ENCODE data around the gene BMPR1B. TPM values are rescaled to one million over a fixed set of nuclear protein-coding genes. Genes with fewer than 3 reads are reported as not detected.

Gene BMPR1B
- total and polyA plus RNA-seq, 2 of the 8 experiments (the other 6 are each of a cell fraction or from before 2014, with no cell fraction given) = 0.14 to 1.1 TPM

- H3K4me2 ChIP-seq (ENCODE audit: insufficient read depth in 1 of 2, low read depth in 2 of 2, low read length in 2 of 2) = no peak overlapping the region
- no peak overlapping the region for H3K56ac ChIP-seq (replicated peaks; ENCODE audit: insufficient read length, low read depth, low read length)
- H4K91ac ChIP-seq (replicated peaks; ENCODE audit: insufficient read length, low read length) = no peak overlapping the region
- DNase-seq (ENCODE audit: low read depth in 1 of 2, low spot score in 2 of 2) (no peak), FAIRE-seq (no peak)
- no peak overlapping the region for H3K23ac ChIP-seq (ENCODE audit: insufficient read length)
- no peak overlapping the region for H2BK5ac ChIP-seq (ENCODE audit: low read depth, low read length)
- POLR2A ChIA-PET (ENCODE audit: partially characterized antibody) = interaction anchor here (0.9 kb wide), 1 partner anchor 10 kb away, joined by 3 read pairs; no protein-coding TSS in a partner anchor
- H2BK15ac ChIP-seq (ENCODE audit: low read length) = no peak overlapping the region
- no peak overlapping the region for H3K27ac ChIP-seq (ENCODE audit: low read depth, low read length)
- no peak overlapping the region for H2BK20ac ChIP-seq (ENCODE audit: low read length)
- H3K36me3 ChIP-seq (ENCODE audit: control insufficient read depth in 2 of 4, insufficient read depth in 4 of 4, low read length in 3 of 4) = no peaks in the 10 kb centered on the region
- H3K79me2 ChIP-seq (ENCODE audit: control insufficient read depth in 1 of 2, insufficient read depth in 2 of 2, low read length in 2 of 2) = no peaks in the 10 kb centered on the region
- no peak overlapping the region for H2BK120ac ChIP-seq (replicated peaks; ENCODE audit: low read depth, low read length)
- H3K9me3 ChIP-seq (ENCODE audit: insufficient read depth in 2 of 2, low read depth in 1 of 2, low read length in 1 of 2) = no peaks in the 10 kb centered on the region
- no peaks in the 10 kb centered on the region for H3K4me1 ChIP-seq (replicated peaks in 1 of 4; ENCODE audit: control insufficient read depth in 3 of 4, insufficient read depth in 4 of 4, low read length in 3 of 4)
- H3K79me1 ChIP-seq (ENCODE audit: low read depth, low read length) = no peaks in the 10 kb centered on the region
- no peak overlapping the region for H3K4ac ChIP-seq (replicated peaks; ENCODE audit: insufficient read length, low read depth, low read length)
- no peak overlapping the region for H2AFZ ChIP-seq (ENCODE audit: low read length)
- H3K14ac ChIP-seq (ENCODE audit: insufficient read length) = no peak overlapping the region
- no peak overlapping the region for H2AK5ac ChIP-seq (ENCODE audit: low read depth, low read length)
- no peak overlapping the region for H3K4me3 ChIP-seq (ENCODE audit: extremely low read depth in 1 of 4, insufficient read depth in 2 of 4, low read depth in 3 of 4, low read length in 4 of 4)
- no peak overlapping the region for H2BK12ac ChIP-seq (ENCODE audit: low read depth, low read length)
- no peaks in the 10 kb centered on the region; the same call in 1 of the 2 replicates for H3K23me2 ChIP-seq (ENCODE audit: low read depth, low read length)
- 86% methylated on average over 1 of the region's 1 CpG; no CpG with 5 or more reads in 1 of the 2 experiments for WGBS, 2 experiments (ENCODE audit: extremely low coverage in 1 of 2, insufficient coverage in 1 of 2, insufficient read length in 1 of 2, insufficient replicate concordance in 2 of 2, low coverage in 1 of 2, low lambda C conversion rate in 2 of 2, missing lambda C conversion rate in 1 of 2)
- H4K20me1 ChIP-seq (replicated peaks in 1 of 2; ENCODE audit: control insufficient read depth in 1 of 2, insufficient read depth in 2 of 2, low read length in 2 of 2) = no peaks in the 10 kb centered on the region
- CTCF ChIA-PET (ENCODE audit: partially characterized antibody) = interaction anchor here (0.6 kb wide), 1 partner anchor 29 kb away, joined by 3 read pairs; no protein-coding TSS in a partner anchor
- H3K27me3 ChIP-seq (replicated peaks in 1 of 4; ENCODE audit: control insufficient read depth in 3 of 4, extremely low read depth in 1 of 4, insufficient read depth in 3 of 4, low read length in 3 of 4) = no peaks in the 10 kb centered on the region
- no peak overlapping the region for H3K18ac ChIP-seq (ENCODE audit: extremely low read depth, low read length)
- no peak overlapping the region for H4K5ac ChIP-seq (ENCODE audit: insufficient read length, low read depth, low read length)
- no peak overlapping the region for H3K9ac ChIP-seq (replicated peaks in 1 of 4; ENCODE audit: extremely low read depth in 1 of 4, low read depth in 3 of 4, low read length in 3 of 4)
- no peak overlapping the region for H4K8ac ChIP-seq (ENCODE audit: extremely low read depth, insufficient read depth, low read length)
- TF ChIP-seq SP1 (IDR thresholded peaks at IDR 0.05; ENCODE audit: low read depth, low read length) (no peak), GABPA (IDR thresholded peaks at IDR 0.05; ENCODE audit: borderline replicate concordance, insufficient read depth, low read length) (no peak), TEAD4 (IDR thresholded peaks at IDR 0.05; ENCODE audit: low read depth, low read length) (no peak), FOSL1 (IDR thresholded peaks at IDR 0.05; ENCODE audit: insufficient read depth, low read depth, low read length) (no peak), POLR2A (IDR thresholded peaks at IDR 0.05; ENCODE audit: control extremely low read depth in 1 of 2, low read depth in 2 of 2, low read length in 2 of 2) (no peak), CBX8 (IDR thresholded peaks at IDR 0.05; ENCODE audit: borderline replicate concordance, low read depth, low read length) (no peak), KDM5A (IDR thresholded peaks at IDR 0.05; ENCODE audit: low read length) (no peak), TCF12 (IDR thresholded peaks at IDR 0.05; ENCODE audit: low read depth, low read length) (no peak), KDM1A (IDR thresholded peaks at IDR 0.05; ENCODE audit: borderline replicate concordance, low read length) (no peak), BACH1 (IDR thresholded peaks at IDR 0.05; ENCODE audit: low read length) (no peak), SAP30 (IDR thresholded peaks at IDR 0.05; ENCODE audit: insufficient read depth, insufficient replicate concordance, low read length) (no peak), EZH2 (IDR thresholded peaks at IDR 0.05; ENCODE audit: low read depth, low read length, severe bottlenecking) (no peak), TAF7 (optimal IDR thresholded peaks at IDR 0.05; ENCODE audit: borderline replicate concordance, low read depth, low read length) (no peak), SIRT6 (IDR thresholded peaks at IDR 0.05; ENCODE audit: low read length) (no peak)
- TF ChIP-seq, protein P1, sequence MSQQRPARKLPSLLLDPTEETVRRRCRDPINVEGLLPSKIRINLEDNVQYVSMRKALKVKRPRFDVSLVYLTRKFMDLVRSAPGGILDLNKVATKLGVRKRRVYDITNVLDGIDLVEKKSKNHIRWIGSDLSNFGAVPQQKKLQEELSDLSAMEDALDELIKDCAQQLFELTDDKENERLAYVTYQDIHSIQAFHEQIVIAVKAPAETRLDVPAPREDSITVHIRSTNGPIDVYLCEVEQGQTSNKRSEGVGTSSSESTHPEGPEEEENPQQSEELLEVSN (IDR thresholded peaks at IDR 0.05) = no peak
Observed at GRCh38 chr4:94852616-94853015, 94.9 kb downstream of the BMPR1B start.

All from H1 (cell line).